ENCODE data around the gene DLL4.

- TF ChIP-seq ZBTB33 (IDR thresholded peaks at IDR 0.05) (no peak), CTCF (IDR thresholded peaks at IDR 0.05 in 2 of 3, conservative IDR thresholded peaks at IDR 0.05 in 1 of 3; ENCODE audit: control insufficient read depth in 2 of 3, extremely low read depth in 1 of 3, insufficient read depth in 1 of 3, low read depth in 3 of 3, low read length in 3 of 3) (no peak), ATF2 (IDR thresholded peaks at IDR 0.05; ENCODE audit: low read length) (no peak), ZNF274 (IDR thresholded peaks at IDR 0.05; ENCODE audit: insufficient read depth, insufficient read length) (no peak), TARDBP (IDR thresholded peaks at IDR 0.05; ENCODE audit: borderline replicate concordance) (no peak), EZH2 (IDR thresholded peaks at IDR 0.05; ENCODE audit: borderline replicate concordance, control insufficient read depth, low read depth, low read length) (no peak), ZBED1 (IDR thresholded peaks at IDR 0.05; ENCODE audit: borderline replicate concordance) (no peak), MLLT1 (IDR thresholded peaks at IDR 0.05) (no peak), POLR2A (IDR thresholded peaks at IDR 0.05; ENCODE audit: low read depth, low read length) (no peak), EGR1 (IDR thresholded peaks at IDR 0.05; ENCODE audit: borderline replicate concordance in 1 of 2, low read depth in 2 of 2, low read length in 2 of 2) (no peak), ATF3 (IDR thresholded peaks at IDR 0.05; ENCODE audit: borderline replicate concordance, extremely low read depth, low read depth, low read length) (no peak)
Measured at GRCh38 chr15:40893019-40893670, 36.0 kb upstream of the DLL4 start.

Data from GM12878 (cell line).